GM12878 (cell line): ENCODE measurements around the gene EEFSEC. TPM values are rescaled to one million over a fixed set of nuclear protein-coding genes. Genes with fewer than 3 reads are reported as not detected.

Experiments
- ATAC-seq: fragments of 200-7000 bp; cut with Tn5 transposase; 3 replicates; pipeline ENCODE4 v1.9.1; 2020; ENCODE audit warnings: mild to moderate bottlenecking, moderate library complexity
- BruUV-seq: library from RNA; stranded (reverse); fragments of 400-500 nt; replicated peaks from 2 replicates; lab custom pipeline; 2021; lab: Mats Ljungman, UMichigan
- CTCF ChIA-PET: fragments of 300-600 bp; sonication (Branson Sonifier 250); formaldehyde crosslinking; extraction: SDS; loops from one replicate; lab custom pipeline; 2021; ENCODE audit warnings: inconsistent platforms; lab: Yijun Ruan, JAX
- POLR2A ChIA-PET: fragments of 350-600 bp; formaldehyde crosslinking; extraction: SDS; loops from one replicate; lab custom pipeline; 2021; ENCODE audit warnings: inconsistent platforms; lab: Charles Lee
- RAD21 ChIA-PET: fragments of 300-600 bp; sonication (Branson Sonifier 250); formaldehyde crosslinking; loops from one replicate; lab custom pipeline; 2023; ENCODE audit warnings: antibody characterized with exemption; ENCODE audit not compliant: unreplicated experiment; lab: Charles Lee
- SMC1A ChIA-PET: fragments of 300-600 bp; sonication (Branson Sonifier 250); formaldehyde crosslinking; loops from one replicate; lab custom pipeline; 2023; ENCODE audit not compliant: unreplicated experiment, uncharacterized antibody; lab: Charles Lee
- DNase-seq: peaks from one replicate; pipeline ENCODE4 v3.0.0-alpha.2; 2011; ENCODE audit warnings: low read depth, low spot score
- FAIRE-seq: peaks from 3 replicates; lab custom pipeline; 2011; peaks lifted over from hg19 to GRCh38; lab: Jason Lieb, UNC
- H2AFZ ChIP-seq: 2 replicates; pipeline ENCODE4 v1.6.0; 2011; ENCODE audit warnings: low read depth, low read length, control low read depth; ENCODE audit not compliant: control insufficient read depth
- H3K27ac ChIP-seq: 2 replicates; pipeline ENCODE4 v1.5.1; 2011; ENCODE audit warnings: control low read depth; ENCODE audit not compliant: control insufficient read depth, insufficient read depth
- H3K27me3 ChIP-seq, 2 experiments: replicated peaks in 1 of 2; 2 replicates each; pipeline versions ENCODE4 v1.6.0 to v1.6.1; 2011; ENCODE audit warnings: low read length in 1 of 2; ENCODE audit not compliant: control insufficient read depth in 2 of 2, insufficient read depth in 2 of 2
- H3K36me3 ChIP-seq, 2 experiments: 2 replicates each; pipeline ENCODE4 v1.5.1; 2011; ENCODE audit warnings: low read length in 1 of 2; ENCODE audit not compliant: control insufficient read depth in 2 of 2, insufficient read depth in 2 of 2
- H3K4me1 ChIP-seq: 2 replicates; pipeline ENCODE4 v1.6.1; 2011; ENCODE audit warnings: mild to moderate bottlenecking, low read length, moderate library complexity, mixed read lengths; ENCODE audit not compliant: control insufficient read depth, insufficient read depth
- H3K4me2 ChIP-seq: 2 replicates; pipeline ENCODE4 v1.6.0; 2011; ENCODE audit warnings: control low read depth; ENCODE audit not compliant: control insufficient read depth, insufficient read depth
- H3K4me3 ChIP-seq: fragments of 200-600 bp; sonication (generic); 2 replicates; pipeline ENCODE4 v1.5.1; 2016
- H3K79me2 ChIP-seq: 2 replicates; pipeline ENCODE4 v1.6.0; 2011; ENCODE audit warnings: low read length; ENCODE audit not compliant: control insufficient read depth, insufficient read depth
- H3K9ac ChIP-seq: 2 replicates; pipeline ENCODE4 v1.8.0; 2011; ENCODE audit warnings: low read length, control low read depth, mixed read lengths; ENCODE audit not compliant: control insufficient read depth, insufficient read depth
- H3K9me3 ChIP-seq: replicated peaks from 3 replicates; pipeline ENCODE4 v1.5.1; 2011; ENCODE audit warnings: mild to moderate bottlenecking, low read length; ENCODE audit not compliant: control insufficient read depth, insufficient read depth
- H4K20me1 ChIP-seq: 2 replicates; pipeline ENCODE4 v1.6.0; 2011; ENCODE audit not compliant: control insufficient read depth, insufficient read depth
- BMI1 ChIP-seq: fragments of 450-650 bp; IDR thresholded peaks from 2 replicates; pipeline ENCODE4 v1.6.1; 2016; ENCODE audit warnings: mild to moderate bottlenecking, moderate library complexity, borderline replicate concordance
- MYB ChIP-seq: fragments of 150-350 bp; IDR thresholded peaks from 2 replicates; pipeline ENCODE4 v1.6.1; 2014; ENCODE audit warnings: mild to moderate bottlenecking, low read depth, low read length, borderline replicate concordance
- NR2F1 ChIP-seq: fragments of 450-650 bp; conservative IDR thresholded peaks from 2 replicates; pipeline ENCODE4 v1.6.1; 2017; ENCODE audit warnings: mild to moderate bottlenecking
- SUZ12 ChIP-seq: fragments of 200-600 bp; sonication (generic); IDR thresholded peaks from one replicate; pipeline ENCODE4 v1.6.1; 2018; ENCODE audit warnings: antibody characterized with exemption, mild to moderate bottlenecking; ENCODE audit not compliant: unreplicated experiment
- WGBS: methylation state at CpG from one replicate; pipeline ENCODE4 v1.1.6; 2016; ENCODE audit warnings: low lambda C conversion rate; ENCODE audit not compliant: insufficient replicate concordance, insufficient coverage; ENCODE audit errors: missing lambda C conversion rate; 5-methylcytosine and 5-hydroxymethylcytosine counted together
- in situ Hi-C: fragments of 300-500 bp; cut with MboI; formaldehyde crosslinking; loops from 9 replicates; pipeline ENCODE4 v1.14.3; 2018; ENCODE audit warnings: mixed read lengths
- intact Hi-C: fragments of 100-400 bp; cut with micrococcal nuclease; formaldehyde crosslinking; loops from one replicate; pipeline ENCODE4 v1.14.2; 2022; ENCODE audit not compliant: unreplicated experiment
- polyA plus RNA-seq, 11 experiments: library from polyadenylated mRNA; depleted of rRNA in 4 of 11; unstranded in 6 of 11; stranded (reverse) in 5 of 11; fragments of >200 nt; fragmentation: Nextera tagmentation in 4 of 11; fragmentation: Illumina TruSeq in 1 of 11; extraction: Ambion mirVana in 4 of 11; extraction: Trizol in 1 of 11; gene quantifications; 1 replicate in 1 of 11; 2 replicates in 10 of 11; pipeline versions ENCODE4 v1.2.1 to v1.2.3, GENCODE V29; 2011 to 2016; ENCODE audit warnings: inconsistent platforms in 2 of 11, missing spikeins in 2 of 11, low read depth in 1 of 11
- total RNA-seq, 4 experiments: library from RNA; depleted of rRNA in 3 of 4; stranded (reverse); fragments of >200 nt in 3 of 4; fragmentation: Illumina TruSeq in 1 of 4; extraction: Trizol in 1 of 4; gene quantifications; 2 replicates each; pipeline versions ENCODE4 v1.2.1 to v1.2.3, GENCODE V29; 2013 to 2021

Gene EEFSEC
- total and polyA plus RNA-seq, 10 of the 15 experiments (the other 5 are each of a cell fraction or from before 2014, with no cell fraction given), result 0.29 to 29.1 (median 16.1) TPM

- Histone ChIP-seq H3K4me2 (no peak overlapping the region), H3K9ac (no peak overlapping the region), H3K27me3 (no peaks in the 10 kb centered on the region), H3K4me1 (no peaks in the 10 kb centered on the region), H3K4me3 (no peak overlapping the region), H3K27ac (no peak overlapping the region), H4K20me1 (no peaks in the 10 kb centered on the region), H2AFZ (no peak overlapping the region), H3K36me3 (no peaks in the 10 kb centered on the region; a peak in 1 of 4 replicates), H3K9me3 (no peaks in the 10 kb centered on the region), H3K79me2 (no peaks in the 10 kb centered on the region)
- ChIA-PET CTCF (no interaction called here), RAD21 (no interaction called here), SMC1A (no interaction called here), POLR2A (no interaction called here)
- intact Hi-C loops (no loop called here), in situ Hi-C loops (no loop called here)
- FAIRE-seq, result no peak
- no peak for TF ChIP-seq BMI1
- BruUV-seq, result no TSS peak
- ATAC-seq, result no peak
- 89% methylated on average over 15 of the region's 17 CpGs for WGBS
- DNase-seq, result no peak
Measured at GRCh38 chr3:128358156-128358895, 205.0 kb downstream of the EEFSEC start.

- in situ Hi-C loops (no loop called here), intact Hi-C loops (no loop called here)
- H2AFZ ChIP-seq, result no peak overlapping the region
- DNase-seq (no peak), ATAC-seq (no peak), FAIRE-seq (no peak)
- BruUV-seq, result no TSS peak
- H4K20me1 ChIP-seq, result no peaks in the 10 kb centered on the region
- no peaks in the 10 kb centered on the region for H3K9me3 ChIP-seq
- H3K27me3 ChIP-seq, result no peaks in the 10 kb centered on the region
- POLR2A ChIA-PET, result no interaction called here
- no peak overlapping the region for H3K4me3 ChIP-seq
- no peaks in the 10 kb centered on the region for H3K79me2 ChIP-seq
- RAD21 ChIA-PET, result no interaction called here
- no peak overlapping the region for H3K4me2 ChIP-seq
- no peaks in the 10 kb centered on the region; a peak in 1 of 4 replicates for H3K36me3 ChIP-seq
- no peak for TF ChIP-seq BMI1
- TF ChIP-seq SUZ12, result no peak
- no peak for TF ChIP-seq NR2F1
- no peak for TF ChIP-seq MYB
- SMC1A ChIA-PET, result no interaction called here
- no peaks in the 10 kb centered on the region for H3K4me1 ChIP-seq
- WGBS, result 92% methylated on average over 6 of the region's 6 CpGs
- no peak overlapping the region for H3K9ac ChIP-seq
- no peak overlapping the region for H3K27ac ChIP-seq
- CTCF ChIA-PET, result no interaction called here
Measured at GRCh38 chr3:128359060-128359664, 205.9 kb downstream of the EEFSEC start.
